Inflammatory macrophage treated with lipopolysaccharide for 4 hours (primary cell): ENCODE data around the gene IQSEC1.

Experiments
- DNase-seq: peaks from one replicate; pipeline ENCODE4 v3.0.0-alpha.2; 2020

The IQSEC1 gene

GRCh38 chr3:12948891-12949711 is 124.1 kb downstream of the IQSEC1 start:
- peak; percentile 37 for DNase-seq

- no peak for DNase-seq
These were observed 124.9 kb downstream of the IQSEC1 start for GRCh38 chr3:12948371-12948770.

DNA sequence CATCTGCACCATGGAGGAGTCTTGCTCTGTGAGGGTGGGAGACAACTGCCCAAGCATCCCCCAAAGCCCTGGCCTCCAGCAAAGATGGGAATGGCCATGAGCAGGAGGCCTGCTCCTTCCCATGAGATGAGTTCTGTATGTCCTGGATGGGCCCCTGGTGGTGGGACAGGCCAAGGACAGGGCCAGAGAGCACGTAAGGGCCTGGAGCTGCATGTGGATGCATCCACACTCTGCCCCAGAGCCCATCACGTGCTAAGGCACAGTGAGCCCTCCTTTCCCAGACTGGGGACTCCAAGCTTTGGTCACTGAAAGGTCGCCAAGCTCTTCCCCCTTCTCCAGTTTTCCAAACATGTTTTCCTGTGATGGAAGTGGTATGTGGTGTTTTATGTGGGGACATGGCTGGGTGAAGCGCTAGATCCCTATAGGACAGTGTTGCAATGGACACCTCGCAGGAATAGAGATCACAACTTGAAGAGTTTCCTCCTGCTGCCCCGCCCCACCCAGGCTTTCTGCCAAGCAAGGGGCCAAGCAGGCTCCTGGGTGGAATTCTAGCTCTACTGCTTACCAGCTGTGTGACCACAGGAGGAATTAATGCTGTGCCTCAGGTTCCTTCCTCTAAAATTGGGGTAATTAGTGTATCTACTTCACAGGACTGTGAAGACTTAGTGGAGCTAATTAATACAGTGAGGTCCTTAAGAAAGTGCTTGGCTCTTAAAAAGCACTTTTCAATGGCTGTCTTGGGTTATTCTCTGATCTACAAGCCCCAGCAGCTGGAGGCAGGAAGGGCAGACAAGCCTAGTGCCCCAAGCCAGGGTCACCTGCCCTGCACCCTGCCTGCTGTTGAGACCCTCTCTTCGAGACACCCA is 125.5 kb downstream of the IQSEC1 start:
- DNase-seq: no peak

- DNase-seq: no peak
These were observed 126.4 kb downstream of the IQSEC1 start for GRCh38 chr3:12946649-12947316.

DNA sequence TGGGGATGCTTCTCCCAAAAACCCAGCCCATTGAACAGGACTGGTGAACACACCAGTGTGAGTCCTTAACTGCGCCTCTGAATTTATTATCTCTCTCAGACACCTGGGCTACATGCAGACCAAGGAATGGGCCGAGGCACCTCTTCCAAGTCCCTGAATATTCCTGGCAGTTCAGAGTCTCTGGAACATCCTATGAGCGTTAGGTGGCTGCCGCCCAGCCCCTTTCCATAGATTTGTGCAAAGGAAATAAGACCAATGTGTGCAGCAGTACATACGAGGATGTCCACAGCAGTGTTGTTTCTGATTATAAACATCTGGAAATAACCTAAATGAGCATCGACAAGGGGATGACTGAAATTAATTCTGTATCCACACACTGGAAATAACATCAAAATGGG is 127.0 kb downstream of the IQSEC1 start:
- DNase-seq: no peak

- DNase-seq: no peak
These were observed 128.4 kb downstream of the IQSEC1 start for GRCh38 chr3:12944849-12945248.

- DNase-seq: no peak
These were observed 128.8 kb downstream of the IQSEC1 start for GRCh38 chr3:12944413-12944812.

DNA sequence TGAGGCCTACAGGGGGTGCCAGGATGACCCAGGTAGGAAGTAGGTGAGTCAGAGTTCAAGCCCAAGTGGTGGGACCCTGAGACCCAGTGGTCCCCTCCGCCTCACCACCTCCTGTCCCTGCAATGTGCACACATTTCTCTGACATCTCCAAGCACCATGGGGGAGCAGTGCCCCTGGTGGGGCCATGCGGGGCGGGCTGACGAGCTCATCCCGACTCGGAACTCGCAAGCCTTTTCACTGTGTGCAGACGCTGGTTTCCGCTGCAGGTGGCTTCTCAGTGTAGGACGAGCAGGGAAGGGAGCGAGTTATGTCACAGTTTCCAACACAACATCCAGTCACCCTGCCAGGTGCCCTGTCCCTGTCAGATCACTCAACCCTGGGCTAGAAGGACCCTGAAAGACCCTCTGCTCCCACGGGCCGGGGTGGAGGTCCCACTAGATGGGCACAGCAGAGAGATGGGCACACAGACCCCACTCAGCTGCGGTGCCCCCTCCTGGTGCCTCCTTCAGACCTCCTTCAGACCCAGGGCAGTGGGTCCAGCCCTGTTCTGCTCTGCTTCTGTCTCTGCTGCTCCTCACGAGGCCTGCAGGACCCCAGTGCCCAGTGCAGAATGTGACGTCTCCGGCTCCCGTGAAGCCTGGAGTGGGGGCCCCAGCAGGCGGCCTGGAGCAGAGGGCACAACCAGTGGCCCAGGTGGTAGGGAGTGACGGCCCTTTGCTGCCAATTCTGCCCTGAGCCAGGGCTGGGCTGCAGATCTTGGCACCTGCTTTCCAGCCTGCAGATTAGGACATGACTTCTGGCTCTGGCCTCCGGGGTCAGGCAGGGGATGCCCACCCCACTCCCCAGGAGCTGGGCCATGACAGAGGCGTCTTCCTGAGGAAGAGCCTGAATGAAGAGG is 129.9 kb downstream of the IQSEC1 start:
- no peak for DNase-seq

DNA sequence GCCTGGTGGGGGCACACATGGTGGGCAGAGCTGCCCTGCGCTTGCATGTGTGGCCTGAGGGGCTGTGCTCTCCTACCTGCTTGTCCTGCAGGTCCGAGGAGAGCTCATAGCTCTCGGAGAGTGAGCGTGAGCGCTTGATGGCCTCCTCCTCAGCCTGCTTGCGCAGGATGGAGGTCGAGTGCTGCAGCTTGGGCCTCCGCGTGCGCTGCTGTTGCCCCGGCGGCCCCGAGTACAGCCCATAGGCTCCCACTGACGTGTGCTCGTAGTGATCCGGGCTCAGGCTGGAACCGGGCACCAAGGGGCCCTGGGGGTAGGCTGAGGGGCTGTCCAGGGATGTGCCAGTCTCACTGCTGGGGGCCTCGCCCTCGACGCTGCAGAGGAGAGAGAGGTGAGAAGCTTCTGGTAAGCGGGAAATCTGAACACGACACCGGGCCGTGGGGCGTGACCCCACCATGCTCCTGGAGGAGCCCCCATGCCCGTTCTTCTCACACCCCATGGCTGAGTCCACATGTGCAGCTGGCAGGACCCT is 131.7 kb downstream of the IQSEC1 start:
- no peak for DNase-seq

DNA sequence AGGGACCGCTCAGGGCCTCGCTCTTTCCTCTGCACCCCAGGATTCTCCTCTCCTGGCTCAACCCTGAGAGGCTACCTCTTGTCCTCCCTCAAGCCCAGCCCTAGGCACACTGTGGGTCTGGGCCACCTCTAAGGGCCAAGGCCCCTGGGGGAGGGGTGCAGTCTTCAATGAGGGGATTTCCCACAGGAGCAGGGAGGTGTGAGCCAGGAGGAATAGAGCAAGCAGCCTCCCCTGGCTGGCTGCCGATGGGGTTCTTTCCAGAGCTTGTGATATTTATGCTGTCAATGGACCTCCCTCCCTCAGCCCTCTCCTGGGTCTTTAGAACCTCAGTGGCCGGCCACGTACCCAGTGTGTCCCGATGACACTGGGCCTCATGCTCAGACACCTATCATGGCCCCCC is 132.4 kb downstream of the IQSEC1 start:
- DNase-seq: no peak

- no peak for DNase-seq
These were observed 134.1 kb downstream of the IQSEC1 start for GRCh38 chr3:12939137-12939536.

- DNase-seq: no peak
These were observed 134.9 kb downstream of the IQSEC1 start for GRCh38 chr3:12938258-12938711.

GRCh38 chr3:12935861-12936830 is 137.1 kb downstream of the IQSEC1 start:
- no peak for DNase-seq

GRCh38 chr3:12935023-12935860 is 138.0 kb downstream of the IQSEC1 start:
- DNase-seq: peak; percentile 36

DNA sequence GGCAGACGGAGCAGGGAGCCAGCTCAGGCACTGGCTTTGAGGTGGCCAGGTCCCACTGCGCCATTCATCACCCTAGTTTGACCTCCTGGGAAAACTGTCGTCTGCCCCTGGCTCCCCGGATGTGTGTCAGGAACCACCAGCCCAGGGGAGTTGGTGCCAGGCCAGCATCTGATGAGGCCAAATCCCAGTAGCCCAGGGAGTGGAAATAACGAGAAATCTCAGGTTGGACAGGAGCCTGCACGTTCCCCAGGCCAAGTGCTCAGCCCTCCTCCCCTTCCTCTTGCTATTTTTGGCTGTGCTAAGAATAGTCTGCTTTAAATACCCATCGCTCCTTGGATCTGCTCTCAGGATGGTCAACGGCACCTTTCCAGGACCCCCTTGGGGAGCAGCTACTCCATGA is 138.8 kb downstream of the IQSEC1 start:
- no peak for DNase-seq

DNA sequence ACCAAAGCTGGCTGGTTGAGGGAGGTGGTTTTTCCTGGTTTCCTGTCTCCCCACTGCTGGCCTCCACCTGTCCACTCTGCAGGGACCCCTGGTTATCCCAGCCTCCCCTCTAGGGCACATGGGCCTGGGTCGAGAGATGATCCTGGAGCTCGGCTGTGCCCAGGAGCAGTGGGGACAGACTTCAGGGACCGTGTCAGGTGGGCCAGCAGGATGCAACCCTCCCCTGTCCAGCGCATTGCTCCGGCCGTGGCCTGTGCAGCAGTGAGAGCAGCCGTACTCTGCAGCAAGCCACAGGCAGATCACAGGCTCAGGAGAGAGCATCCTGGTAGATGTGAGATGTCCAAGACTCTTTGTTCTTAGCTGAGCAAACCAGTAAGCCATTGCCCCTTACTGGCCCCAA is 139.3 kb downstream of the IQSEC1 start:
- DNase-seq: no peak

DNA sequence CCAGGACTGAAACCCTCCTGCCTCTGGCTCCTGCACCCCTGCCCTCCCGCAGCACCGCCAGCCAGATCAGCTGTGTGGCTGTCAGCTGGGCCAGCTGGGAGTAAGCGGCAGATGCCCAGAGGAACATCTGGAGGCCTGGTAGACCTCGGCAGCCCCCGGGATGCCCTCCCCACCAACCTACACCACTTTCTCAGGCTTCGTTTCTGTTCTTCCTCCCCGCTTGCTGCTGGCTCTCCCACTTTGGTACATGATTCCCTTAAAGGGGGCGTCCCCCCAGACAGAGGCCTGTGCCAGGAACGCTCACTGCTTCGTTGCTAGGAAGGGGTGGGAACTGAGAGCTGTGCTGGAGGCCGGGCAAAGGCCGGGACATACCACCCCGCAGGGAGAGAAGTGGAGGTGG is 140.5 kb downstream of the IQSEC1 start:
- no peak for DNase-seq

DNA sequence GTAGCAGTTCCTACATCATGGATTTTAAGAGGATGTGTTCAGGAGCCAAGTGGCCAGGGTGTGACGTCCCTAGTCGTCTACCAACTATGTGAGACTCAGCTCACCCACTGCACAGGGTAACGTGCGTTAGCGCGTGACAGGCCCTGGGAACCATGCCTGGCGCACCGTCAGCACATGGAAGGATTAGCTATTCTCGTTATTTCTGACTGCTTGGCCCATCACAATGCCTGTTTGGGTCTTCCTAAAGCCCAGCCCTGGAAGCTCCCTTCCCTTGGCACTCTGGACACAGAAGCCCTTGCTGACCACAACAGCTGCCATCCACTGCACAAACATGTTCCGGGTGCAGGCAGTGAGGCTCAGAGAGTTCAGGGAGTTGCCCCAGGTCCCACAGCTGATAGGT is 140.9 kb downstream of the IQSEC1 start:
- DNase-seq: no peak

DNA sequence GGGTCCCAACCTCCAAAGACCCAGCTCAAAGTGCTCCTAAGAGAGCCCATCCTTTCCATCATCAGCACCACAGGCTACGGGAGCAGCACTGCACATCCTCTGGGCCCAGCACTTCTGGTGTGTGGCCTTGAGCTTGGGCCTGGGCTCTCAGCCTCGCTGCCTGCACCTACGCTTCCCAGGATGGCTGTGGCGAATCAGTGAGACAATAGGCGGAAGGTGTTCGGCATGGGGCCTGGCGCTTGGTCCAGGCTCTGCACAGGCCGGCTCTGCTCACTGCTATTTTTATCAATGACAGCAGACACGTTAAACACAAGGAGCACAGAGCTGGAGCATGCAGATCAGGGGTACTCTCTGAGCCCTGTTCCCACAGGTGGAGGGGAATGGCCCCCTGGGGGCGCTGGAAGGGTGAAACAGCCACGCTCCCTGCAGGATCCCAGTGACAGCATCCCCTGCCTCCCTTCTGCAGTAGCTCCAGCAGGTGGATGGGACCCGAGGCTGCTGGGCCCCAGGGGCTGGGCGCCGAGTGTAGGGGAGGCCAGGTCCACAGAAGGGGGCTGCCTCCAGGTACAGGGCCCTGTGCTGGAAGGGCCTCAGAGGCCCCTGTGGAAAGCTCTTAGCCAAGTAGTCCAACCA is 141.8 kb downstream of the IQSEC1 start:
- no peak for DNase-seq
